GM23338 (cell line): ENCODE data around the gene RBM28. TPM values are rescaled to one million over a fixed set of nuclear protein-coding genes. Genes with fewer than 3 reads are reported as not detected.

Source experiments
- ATAC-seq: fragments of 200-7000 bp; cut with Tn5 transposase; 3 replicates; pipeline ENCODE4 v1.9.1; 2020
- DNase-seq: peaks from one replicate; pipeline ENCODE4 v3.0.0-alpha.2; 2015; ENCODE audit warnings: low spot score
- H2AFZ ChIP-seq: fragments of 200-600 bp; sonication (generic); 2 replicates; pipeline ENCODE4 v1.8.0; 2016; ENCODE audit warnings: antibody characterized with exemption, mild to moderate bottlenecking, moderate library complexity
- H3F3A ChIP-seq: fragments of 200-600 bp; sonication (generic); replicated peaks from 2 replicates; pipeline ENCODE4 v1.8.0; 2017; ENCODE audit warnings: antibody characterized with exemption, mixed run types, low read depth
- H3K27ac ChIP-seq: fragments of 200-600 bp; sonication (generic); 2 replicates; pipeline ENCODE4 v1.6.1; 2016; ENCODE audit warnings: low read depth
- H3K27me3 ChIP-seq: fragments of 200-600 bp; sonication (generic); 2 replicates; pipeline ENCODE4 v1.8.0; 2016; ENCODE audit warnings: mild to moderate bottlenecking, mixed run types, moderate library complexity; ENCODE audit not compliant: insufficient read depth
- H3K36me3 ChIP-seq: fragments of 200-600 bp; sonication (generic); 2 replicates; pipeline ENCODE4 v1.8.0; 2016; ENCODE audit warnings: mild to moderate bottlenecking; ENCODE audit not compliant: insufficient read depth
- H3K4me1 ChIP-seq: fragments of 200-600 bp; sonication (generic); 2 replicates; pipeline ENCODE4 v1.8.0; 2016; ENCODE audit warnings: mild to moderate bottlenecking, moderate library complexity; ENCODE audit not compliant: insufficient read depth
- H3K4me2 ChIP-seq: fragments of 200-600 bp; sonication (generic); 2 replicates; pipeline ENCODE4 v1.7.1; 2017; ENCODE audit warnings: mixed run types
- H3K4me3 ChIP-seq: fragments of 200-600 bp; sonication (generic); 2 replicates; pipeline ENCODE4 v1.6.1; 2016; ENCODE audit warnings: mixed run types
- H3K79me2 ChIP-seq: fragments of 200-600 bp; sonication (generic); replicated peaks from 2 replicates; pipeline ENCODE4 v1.8.0; 2017; ENCODE audit warnings: mild to moderate bottlenecking; ENCODE audit not compliant: insufficient read depth
- H3K9me2 ChIP-seq: fragments of 200-600 bp; sonication (generic); 2 replicates; pipeline ENCODE4 v1.8.0; 2017; ENCODE audit not compliant: insufficient read depth
- H4K20me1 ChIP-seq: fragments of 200-600 bp; sonication (generic); replicated peaks from 2 replicates; pipeline ENCODE4 v1.8.0; 2017; ENCODE audit warnings: mild to moderate bottlenecking; ENCODE audit not compliant: insufficient read depth
- H3K27ac Mint-ChIP-seq: 2 replicates; pipeline ENCODE4 v1.8.0; 2020; ENCODE audit warnings: inconsistent platforms, mild to moderate bottlenecking, moderate library complexity, mixed read lengths
- H3K27me3 Mint-ChIP-seq: 3 replicates; pipeline ENCODE4 v1.8.0; 2022; ENCODE audit warnings: low read depth, mild to moderate bottlenecking, moderate library complexity, mixed read lengths, inconsistent platforms; ENCODE audit not compliant: insufficient read depth, poor library complexity
- H3K36me3 Mint-ChIP-seq: 3 replicates; pipeline ENCODE4 v1.8.0; 2021; ENCODE audit warnings: low read depth, mild to moderate bottlenecking, inconsistent platforms, moderate library complexity, mixed read lengths
- H3K4me1 Mint-ChIP-seq: 3 replicates; pipeline ENCODE4 v1.8.0; 2020; ENCODE audit warnings: mild to moderate bottlenecking, inconsistent platforms, mixed read lengths
- H3K4me3 Mint-ChIP-seq: 3 replicates; pipeline ENCODE4 v1.8.0; 2021; ENCODE audit warnings: moderate library complexity, mild to moderate bottlenecking, inconsistent platforms, mixed read lengths
- H3K9me3 Mint-ChIP-seq: 3 replicates; pipeline ENCODE4 v1.8.0; 2020; ENCODE audit warnings: moderate library complexity, mild to moderate bottlenecking, inconsistent platforms, mixed read lengths
- CREB1 ChIP-seq: fragments of 250-450 bp; sonication (Bioruptor Pico); IDR thresholded peaks from 2 replicates; pipeline ENCODE4 v1.5.0; 2020; ENCODE audit warnings: low read depth, mild to moderate bottlenecking, moderate library complexity
- EZH2 ChIP-seq: fragments of 200-600 bp; sonication (generic); IDR thresholded peaks from one replicate; pipeline ENCODE4 v1.8.0; 2017; ENCODE audit warnings: antibody characterized with exemption, mild to moderate bottlenecking, low read depth; ENCODE audit not compliant: unreplicated experiment
- JUNB ChIP-seq: IDR thresholded peaks from one replicate; pipeline ENCODE4 v1.6.1; 2016; ENCODE audit warnings: antibody characterized with exemption; ENCODE audit not compliant: unreplicated experiment
- NANOG ChIP-seq: IDR thresholded peaks from 2 replicates; pipeline ENCODE4 v1.6.1; 2016; ENCODE audit warnings: antibody characterized with exemption, borderline replicate concordance
- POLR2AphosphoS5 ChIP-seq: IDR thresholded peaks from 2 replicates; pipeline ENCODE4 v1.6.1; 2016; ENCODE audit warnings: antibody characterized with exemption, low read depth
- STAT1 ChIP-seq: IDR thresholded peaks from one replicate; pipeline ENCODE4 v1.6.1; 2016; ENCODE audit warnings: antibody characterized with exemption; ENCODE audit not compliant: unreplicated experiment
- ZNF114 ChIP-seq: fragments of 250-450 bp; sonication (Bioruptor Pico); IDR thresholded peaks from 2 replicates; pipeline ENCODE4 v1.5.0; 2020; ENCODE audit warnings: mild to moderate bottlenecking, moderate library complexity
- polyA plus RNA-seq: library from polyadenylated mRNA; unstranded; fragments of >200 nt; fragmentation: Nextera tagmentation; extraction: Ambion mirVana; gene quantifications from 2 replicates; pipeline ENCODE4 v1.2.1, GENCODE V29; 2016
- total RNA-seq: library from RNA; depleted of rRNA; stranded (reverse); fragments of >200 nt; shearing (Covaris generic); gene quantifications from 2 replicates; pipeline ENCODE4 v1.2.3, GENCODE V29; 2014
- TF ChIP-seq, protein P1 (sequence below): fragments of 250-450 bp; sonication (Bioruptor Pico); IDR thresholded peaks from 2 replicates; pipeline ENCODE4 v1.5.0; 2020; ENCODE audit warnings: mild to moderate bottlenecking, moderate library complexity
- TF ChIP-seq, protein P2 (sequence below): IDR thresholded peaks from one replicate; pipeline ENCODE4 v1.6.1; 2018; ENCODE audit warnings: antibody characterized with exemption; ENCODE audit not compliant: unreplicated experiment

The RBM28 gene
- total and polyA plus RNA-seq, 2 experiments from 2014 or later: 24.3 to 87.5 TPM

DNA sequence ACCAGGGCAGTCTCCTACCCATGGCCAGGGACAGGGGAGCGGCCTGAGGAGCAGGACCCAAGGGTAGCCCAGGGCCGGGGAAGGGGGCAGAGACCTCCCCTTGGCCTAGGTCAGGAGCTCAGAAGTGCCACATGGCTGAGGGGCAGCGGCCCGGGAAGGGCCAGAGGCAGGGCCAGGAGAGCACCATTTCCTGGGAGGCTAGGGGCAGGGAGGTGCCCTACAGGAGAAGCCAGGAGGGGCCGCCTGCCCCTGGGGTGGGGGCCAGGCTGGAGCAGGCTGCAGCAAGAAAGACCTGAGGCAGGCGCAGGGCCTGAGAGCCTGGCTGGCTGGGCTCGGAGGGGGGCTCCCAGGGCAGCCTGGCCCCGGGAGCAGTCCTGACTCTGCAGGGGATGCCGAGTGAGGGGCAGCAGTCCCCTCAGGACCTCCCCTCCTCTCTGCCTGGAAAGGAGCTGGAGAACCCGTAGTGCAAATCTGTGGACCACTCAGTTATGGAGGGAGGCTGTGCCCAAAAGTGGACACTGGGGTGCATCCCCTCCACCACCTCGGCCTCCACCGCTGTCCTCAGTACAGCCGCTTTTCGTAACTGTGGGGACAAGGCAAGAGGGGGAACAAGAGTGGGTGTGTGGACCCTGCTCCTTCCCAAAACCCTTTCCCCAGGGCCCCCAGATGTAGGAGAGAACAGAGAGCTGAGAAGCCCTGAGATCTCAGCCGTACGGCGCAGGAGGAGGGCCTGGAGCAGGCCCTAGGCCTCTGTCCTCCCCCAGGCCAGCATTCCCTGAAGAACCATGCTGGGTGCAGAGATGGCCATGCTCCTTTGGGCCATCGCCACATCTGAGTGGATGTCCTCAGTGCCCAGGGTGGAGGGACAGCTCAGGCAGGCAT lies 49.0 kb upstream of the RBM28 start:
- H4K20me1 ChIP-seq: no peaks in the 10 kb centered on the region; the same call in 1 of the 2 replicates
- no peaks in the 10 kb centered on the region for H3K79me2 ChIP-seq
- H3K36me3 ChIP-seq: no peaks in the 10 kb centered on the region
- H3K9me2 ChIP-seq: no peaks in the 10 kb centered on the region
- H3K9me3 Mint-ChIP-seq: no peaks in the 10 kb centered on the region
- H3K4me3 Mint-ChIP-seq: no peak overlapping the region
- ATAC-seq: no peak
- TF ChIP-seq EZH2 (no peak), POLR2AphosphoS5 (no peak), JUNB (no peak), ZNF114 (CRISPR knock-in tag) (no peak), NANOG (no peak), STAT1 (no peak), CREB1 (no peak)
- TF ChIP-seq, protein P1, sequence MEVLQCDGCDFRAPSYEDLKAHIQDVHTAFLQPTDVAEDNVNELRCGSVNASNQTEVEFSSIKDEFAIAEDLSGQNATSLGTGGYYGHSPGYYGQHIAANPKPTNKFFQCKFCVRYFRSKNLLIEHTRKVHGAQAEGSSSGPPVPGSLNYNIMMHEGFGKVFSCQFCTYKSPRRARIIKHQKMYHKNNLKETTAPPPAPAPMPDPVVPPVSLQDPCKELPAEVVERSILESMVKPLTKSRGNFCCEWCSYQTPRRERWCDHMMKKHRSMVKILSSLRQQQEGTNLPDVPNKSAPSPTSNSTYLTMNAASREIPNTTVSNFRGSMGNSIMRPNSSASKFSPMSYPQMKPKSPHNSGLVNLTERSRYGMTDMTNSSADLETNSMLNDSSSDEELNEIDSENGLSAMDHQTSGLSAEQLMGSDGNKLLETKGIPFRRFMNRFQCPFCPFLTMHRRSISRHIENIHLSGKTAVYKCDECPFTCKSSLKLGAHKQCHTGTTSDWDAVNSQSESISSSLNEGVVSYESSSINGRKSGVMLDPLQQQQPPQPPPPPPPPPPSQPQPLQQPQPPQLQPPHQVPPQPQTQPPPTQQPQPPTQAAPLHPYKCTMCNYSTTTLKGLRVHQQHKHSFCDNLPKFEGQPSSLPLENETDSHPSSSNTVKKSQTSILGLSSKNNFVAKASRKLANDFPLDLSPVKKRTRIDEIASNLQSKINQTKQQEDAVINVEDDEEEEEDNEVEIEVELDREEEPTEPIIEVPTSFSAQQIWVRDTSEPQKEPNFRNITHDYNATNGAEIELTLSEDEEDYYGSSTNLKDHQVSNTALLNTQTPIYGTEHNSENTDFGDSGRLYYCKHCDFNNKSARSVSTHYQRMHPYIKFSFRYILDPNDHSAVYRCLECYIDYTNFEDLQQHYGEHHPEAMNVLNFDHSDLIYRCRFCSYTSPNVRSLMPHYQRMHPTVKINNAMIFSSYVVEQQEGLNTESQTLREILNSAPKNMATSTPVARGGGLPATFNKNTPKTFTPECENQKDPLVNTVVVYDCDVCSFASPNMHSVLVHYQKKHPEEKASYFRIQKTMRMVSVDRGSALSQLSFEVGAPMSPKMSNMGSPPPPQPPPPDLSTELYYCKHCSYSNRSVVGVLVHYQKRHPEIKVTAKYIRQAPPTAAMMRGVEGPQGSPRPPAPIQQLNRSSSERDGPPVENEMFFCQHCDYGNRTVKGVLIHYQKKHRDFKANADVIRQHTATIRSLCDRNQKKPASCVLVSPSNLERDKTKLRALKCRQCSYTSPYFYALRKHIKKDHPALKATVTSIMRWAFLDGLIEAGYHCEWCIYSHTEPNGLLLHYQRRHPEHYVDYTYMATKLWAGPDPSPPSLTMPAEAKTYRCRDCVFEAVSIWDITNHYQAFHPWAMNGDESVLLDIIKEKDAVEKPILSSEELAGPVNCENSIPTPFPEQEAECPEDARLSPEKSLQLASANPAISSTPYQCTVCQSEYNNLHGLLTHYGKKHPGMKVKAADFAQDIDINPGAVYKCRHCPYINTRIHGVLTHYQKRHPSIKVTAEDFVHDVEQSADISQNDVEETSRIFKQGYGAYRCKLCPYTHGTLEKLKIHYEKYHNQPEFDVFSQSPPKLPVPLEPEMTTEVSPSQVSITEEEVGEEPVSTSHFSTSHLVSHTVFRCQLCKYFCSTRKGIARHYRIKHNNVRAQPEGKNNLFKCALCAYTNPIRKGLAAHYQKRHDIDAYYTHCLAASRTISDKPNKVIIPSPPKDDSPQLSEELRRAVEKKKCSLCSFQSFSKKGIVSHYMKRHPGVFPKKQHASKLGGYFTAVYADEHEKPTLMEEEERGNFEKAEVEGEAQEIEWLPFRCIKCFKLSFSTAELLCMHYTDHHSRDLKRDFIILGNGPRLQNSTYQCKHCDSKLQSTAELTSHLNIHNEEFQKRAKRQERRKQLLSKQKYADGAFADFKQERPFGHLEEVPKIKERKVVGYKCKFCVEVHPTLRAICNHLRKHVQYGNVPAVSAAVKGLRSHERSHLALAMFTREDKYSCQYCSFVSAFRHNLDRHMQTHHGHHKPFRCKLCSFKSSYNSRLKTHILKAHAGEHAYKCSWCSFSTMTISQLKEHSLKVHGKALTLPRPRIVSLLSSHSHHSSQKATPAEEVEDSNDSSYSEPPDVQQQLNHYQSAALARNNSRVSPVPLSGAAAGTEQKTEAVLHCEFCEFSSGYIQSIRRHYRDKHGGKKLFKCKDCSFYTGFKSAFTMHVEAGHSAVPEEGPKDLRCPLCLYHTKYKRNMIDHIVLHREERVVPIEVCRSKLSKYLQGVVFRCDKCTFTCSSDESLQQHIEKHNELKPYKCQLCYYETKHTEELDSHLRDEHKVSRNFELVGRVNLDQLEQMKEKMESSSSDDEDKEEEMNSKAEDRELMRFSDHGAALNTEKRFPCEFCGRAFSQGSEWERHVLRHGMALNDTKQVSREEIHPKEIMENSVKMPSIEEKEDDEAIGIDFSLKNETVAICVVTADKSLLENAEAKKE (CRISPR knock-in tag): no peak
- TF ChIP-seq, protein P2, sequence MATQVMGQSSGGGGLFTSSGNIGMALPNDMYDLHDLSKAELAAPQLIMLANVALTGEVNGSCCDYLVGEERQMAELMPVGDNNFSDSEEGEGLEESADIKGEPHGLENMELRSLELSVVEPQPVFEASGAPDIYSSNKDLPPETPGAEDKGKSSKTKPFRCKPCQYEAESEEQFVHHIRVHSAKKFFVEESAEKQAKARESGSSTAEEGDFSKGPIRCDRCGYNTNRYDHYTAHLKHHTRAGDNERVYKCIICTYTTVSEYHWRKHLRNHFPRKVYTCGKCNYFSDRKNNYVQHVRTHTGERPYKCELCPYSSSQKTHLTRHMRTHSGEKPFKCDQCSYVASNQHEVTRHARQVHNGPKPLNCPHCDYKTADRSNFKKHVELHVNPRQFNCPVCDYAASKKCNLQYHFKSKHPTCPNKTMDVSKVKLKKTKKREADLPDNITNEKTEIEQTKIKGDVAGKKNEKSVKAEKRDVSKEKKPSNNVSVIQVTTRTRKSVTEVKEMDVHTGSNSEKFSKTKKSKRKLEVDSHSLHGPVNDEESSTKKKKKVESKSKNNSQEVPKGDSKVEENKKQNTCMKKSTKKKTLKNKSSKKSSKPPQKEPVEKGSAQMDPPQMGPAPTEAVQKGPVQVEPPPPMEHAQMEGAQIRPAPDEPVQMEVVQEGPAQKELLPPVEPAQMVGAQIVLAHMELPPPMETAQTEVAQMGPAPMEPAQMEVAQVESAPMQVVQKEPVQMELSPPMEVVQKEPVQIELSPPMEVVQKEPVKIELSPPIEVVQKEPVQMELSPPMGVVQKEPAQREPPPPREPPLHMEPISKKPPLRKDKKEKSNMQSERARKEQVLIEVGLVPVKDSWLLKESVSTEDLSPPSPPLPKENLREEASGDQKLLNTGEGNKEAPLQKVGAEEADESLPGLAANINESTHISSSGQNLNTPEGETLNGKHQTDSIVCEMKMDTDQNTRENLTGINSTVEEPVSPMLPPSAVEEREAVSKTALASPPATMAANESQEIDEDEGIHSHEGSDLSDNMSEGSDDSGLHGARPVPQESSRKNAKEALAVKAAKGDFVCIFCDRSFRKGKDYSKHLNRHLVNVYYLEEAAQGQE: no peak
- DNase-seq: no peak
- no peak overlapping the region for H3K27ac Mint-ChIP-seq
- peaks cover 15% of the 10 kb centered on the region for H3K27me3 Mint-ChIP-seq
- no peak overlapping the region for H2AFZ ChIP-seq
- H3K27me3 ChIP-seq: peaks cover 12% of the 10 kb centered on the region; the same call in 1 of the 2 replicates
- peaks cover 7% of the 10 kb centered on the region; the same call in 1 of the 3 replicates for H3K36me3 Mint-ChIP-seq
- H3K4me2 ChIP-seq: no peak overlapping the region
- H3K27ac ChIP-seq: no peak overlapping the region
- H3F3A ChIP-seq: no peaks in the 10 kb centered on the region
- H3K4me1 Mint-ChIP-seq: peaks cover 12% of the 10 kb centered on the region
- no peaks in the 10 kb centered on the region; the same call in 1 of the 2 replicates for H3K4me1 ChIP-seq
- no peak overlapping the region for H3K4me3 ChIP-seq
